HepG2 (cell line): ENCODE measurements around the gene DIRAS1. TPM values are rescaled to one million over a fixed set of nuclear protein-coding genes. Genes with fewer than 3 reads are reported as not detected.

ENCODE experiments used
- HDAC2 ChIP-seq: sonication (generic); formaldehyde crosslinking; IDR thresholded peaks from 2 replicates; pipeline ENCODE4 v1.4.0; 2020; ENCODE audit warnings: missing genetic modification reagents
- KMT2B ChIP-seq: IDR thresholded peaks from 2 replicates; pipeline ENCODE4 v1.6.1; 2016; ENCODE audit warnings: missing genetic modification reagents, missing compliant biosample characterization
- MXI1 ChIP-seq: IDR thresholded peaks from 3 replicates; pipeline ENCODE4 v1.6.1; 2012; ENCODE audit warnings: low read depth, low read length, inconsistent platforms, borderline replicate concordance
- NR2F6 ChIP-seq, 2 experiments: IDR thresholded peaks; 2 replicates each; pipeline ENCODE4 v1.6.1; 2016; ENCODE audit warnings: antibody characterized with exemption in 1 of 2, mild to moderate bottlenecking in 1 of 2
- NRL ChIP-seq: sonication (generic); formaldehyde crosslinking; IDR thresholded peaks from 2 replicates; pipeline ENCODE4 v1.5.0; 2020; ENCODE audit warnings: missing genetic modification reagents, mild to moderate bottlenecking, moderate library complexity, borderline replicate concordance
- TRIM22 ChIP-seq: fragments of 450-650 bp; IDR thresholded peaks from 2 replicates; pipeline ENCODE4 v1.6.1; 2017
- ZMAT5 ChIP-seq: sonication (generic); formaldehyde crosslinking; IDR thresholded peaks from 2 replicates; pipeline ENCODE4 v1.5.0; 2020; ENCODE audit warnings: mild to moderate bottlenecking, low read depth, missing genetic modification reagents, borderline replicate concordance
- ZNF12 ChIP-seq: sonication (generic); formaldehyde crosslinking; IDR thresholded peaks from 2 replicates; pipeline ENCODE4 v1.5.0; 2020; ENCODE audit warnings: missing genetic modification reagents
- ZNF552 ChIP-seq: sonication (generic); formaldehyde crosslinking; IDR thresholded peaks from 2 replicates; pipeline ENCODE4 v1.9.0; 2022; ENCODE audit warnings: missing genetic modification reagents, mild to moderate bottlenecking, borderline replicate concordance
- ZNF605 ChIP-seq: sonication (generic); formaldehyde crosslinking; IDR thresholded peaks from 2 replicates; pipeline ENCODE4 v1.8.0; 2022; ENCODE audit warnings: mild to moderate bottlenecking, missing genetic modification reagents
- polyA plus RNA-seq, 8 experiments: library from polyadenylated mRNA; depleted of rRNA in 3 of 8; stranded (reverse) in 7 of 8; unstranded in 1 of 8; fragments of >200 nt; fragmentation: Illumina TruSeq in 4 of 8; extraction: Trizol in 4 of 8; gene quantifications; 2 replicates each; pipeline versions ENCODE4 v1.2.1 to v1.2.3, GENCODE V29; 2011 to 2016; ENCODE audit warnings: low read depth in 4 of 8, missing spikeins in 1 of 8, mixed read lengths in 1 of 8; ENCODE audit not compliant: insufficient read depth in 1 of 8
- total RNA-seq, 5 experiments: library from RNA; depleted of rRNA; stranded (reverse); fragments of >200 nt; fragmentation: Illumina TruSeq; extraction: Trizol; gene quantifications; 2 replicates each; pipeline ENCODE4 v1.2.3, GENCODE V29; 2016; ENCODE audit warnings: low read depth in 1 of 5
- TF ChIP-seq, protein P1 (sequence below): sonication (generic); formaldehyde crosslinking; IDR thresholded peaks from 2 replicates; pipeline ENCODE4 v1.5.0; 2020; ENCODE audit warnings: missing genetic modification reagents, mild to moderate bottlenecking, borderline replicate concordance
- TF ChIP-seq, protein P2 (sequence below): sonication (generic); formaldehyde crosslinking; IDR thresholded peaks from 2 replicates; pipeline ENCODE4 v1.5.0; 2020; ENCODE audit warnings: missing genetic modification reagents
- TF ChIP-seq, protein P3 (sequence below): sonication (generic); formaldehyde crosslinking; conservative IDR thresholded peaks from 2 replicates; pipeline ENCODE4 v1.4.0; 2020; ENCODE audit warnings: missing genetic modification reagents
- TF ChIP-seq, protein P4 (sequence below): sonication (generic); formaldehyde crosslinking; IDR thresholded peaks from 2 replicates; pipeline ENCODE4 v1.8.1; 2023; ENCODE audit warnings: missing genetic modification reagents, inconsistent platforms, borderline replicate concordance
- TF ChIP-seq, protein P5 (sequence below): sonication (generic); formaldehyde crosslinking; conservative IDR thresholded peaks from 2 replicates; pipeline ENCODE4 v1.4.0; 2020; ENCODE audit warnings: missing genetic modification reagents

The DIRAS1 gene
- total and polyA plus RNA-seq, 2 of the 13 experiments (the other 11 are each of a cell fraction or from before 2014, with no cell fraction given): 0.97 to 1.8 TPM

- TF ChIP-seq ZNF552 (CRISPR knock-in tag) (no peak), NR2F6 (IDR thresholded peaks at IDR 0.05) (no peak), NR2F6 (CRISPR knock-in tag; IDR thresholded peaks at IDR 0.05) (no peak), NRL (CRISPR knock-in tag) (no peak), ZNF12 (no peak), ZNF605 (CRISPR knock-in tag) (no peak), HDAC2 (no peak), KMT2B (CRISPR knock-in tag) (no peak), MXI1 (no peak), ZMAT5 (CRISPR knock-in tag) (no peak), TRIM22 (no peak)
- TF ChIP-seq, protein P1, sequence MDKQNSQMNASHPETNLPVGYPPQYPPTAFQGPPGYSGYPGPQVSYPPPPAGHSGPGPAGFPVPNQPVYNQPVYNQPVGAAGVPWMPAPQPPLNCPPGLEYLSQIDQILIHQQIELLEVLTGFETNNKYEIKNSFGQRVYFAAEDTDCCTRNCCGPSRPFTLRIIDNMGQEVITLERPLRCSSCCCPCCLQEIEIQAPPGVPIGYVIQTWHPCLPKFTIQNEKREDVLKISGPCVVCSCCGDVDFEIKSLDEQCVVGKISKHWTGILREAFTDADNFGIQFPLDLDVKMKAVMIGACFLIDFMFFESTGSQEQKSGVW (CRISPR knock-in tag): no peak
- TF ChIP-seq, protein P2, sequence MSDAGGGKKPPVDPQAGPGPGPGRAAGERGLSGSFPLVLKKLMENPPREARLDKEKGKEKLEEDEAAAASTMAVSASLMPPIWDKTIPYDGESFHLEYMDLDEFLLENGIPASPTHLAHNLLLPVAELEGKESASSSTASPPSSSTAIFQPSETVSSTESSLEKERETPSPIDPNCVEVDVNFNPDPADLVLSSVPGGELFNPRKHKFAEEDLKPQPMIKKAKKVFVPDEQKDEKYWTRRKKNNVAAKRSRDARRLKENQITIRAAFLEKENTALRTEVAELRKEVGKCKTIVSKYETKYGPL: no peak
- TF ChIP-seq, protein P3, sequence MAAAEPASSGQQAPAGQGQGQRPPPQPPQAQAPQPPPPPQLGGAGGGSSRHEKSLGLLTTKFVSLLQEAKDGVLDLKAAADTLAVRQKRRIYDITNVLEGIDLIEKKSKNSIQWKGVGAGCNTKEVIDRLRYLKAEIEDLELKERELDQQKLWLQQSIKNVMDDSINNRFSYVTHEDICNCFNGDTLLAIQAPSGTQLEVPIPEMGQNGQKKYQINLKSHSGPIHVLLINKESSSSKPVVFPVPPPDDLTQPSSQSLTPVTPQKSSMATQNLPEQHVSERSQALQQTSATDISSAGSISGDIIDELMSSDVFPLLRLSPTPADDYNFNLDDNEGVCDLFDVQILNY: no peak
- TF ChIP-seq, protein P4, sequence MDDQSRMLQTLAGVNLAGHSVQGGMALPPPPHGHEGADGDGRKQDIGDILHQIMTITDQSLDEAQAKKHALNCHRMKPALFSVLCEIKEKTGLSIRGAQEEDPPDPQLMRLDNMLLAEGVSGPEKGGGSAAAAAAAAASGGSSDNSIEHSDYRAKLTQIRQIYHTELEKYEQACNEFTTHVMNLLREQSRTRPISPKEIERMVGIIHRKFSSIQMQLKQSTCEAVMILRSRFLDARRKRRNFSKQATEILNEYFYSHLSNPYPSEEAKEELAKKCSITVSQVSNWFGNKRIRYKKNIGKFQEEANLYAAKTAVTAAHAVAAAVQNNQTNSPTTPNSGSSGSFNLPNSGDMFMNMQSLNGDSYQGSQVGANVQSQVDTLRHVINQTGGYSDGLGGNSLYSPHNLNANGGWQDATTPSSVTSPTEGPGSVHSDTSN (CRISPR knock-in tag): no peak
- TF ChIP-seq, protein P5, sequence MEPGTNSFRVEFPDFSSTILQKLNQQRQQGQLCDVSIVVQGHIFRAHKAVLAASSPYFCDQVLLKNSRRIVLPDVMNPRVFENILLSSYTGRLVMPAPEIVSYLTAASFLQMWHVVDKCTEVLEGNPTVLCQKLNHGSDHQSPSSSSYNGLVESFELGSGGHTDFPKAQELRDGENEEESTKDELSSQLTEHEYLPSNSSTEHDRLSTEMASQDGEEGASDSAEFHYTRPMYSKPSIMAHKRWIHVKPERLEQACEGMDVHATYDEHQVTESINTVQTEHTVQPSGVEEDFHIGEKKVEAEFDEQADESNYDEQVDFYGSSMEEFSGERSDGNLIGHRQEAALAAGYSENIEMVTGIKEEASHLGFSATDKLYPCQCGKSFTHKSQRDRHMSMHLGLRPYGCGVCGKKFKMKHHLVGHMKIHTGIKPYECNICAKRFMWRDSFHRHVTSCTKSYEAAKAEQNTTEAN: no peak
These were observed 3.3 kb downstream of the DIRAS1 start (continued) for GRCh38 chr19:2717638-2718541.
